WTC11 (cell line): ENCODE results near the gene BGN. TPM values are rescaled to one million over a fixed set of nuclear protein-coding genes. Genes with fewer than 3 reads are reported as not detected.

Experiments used
- ELF4 ChIP-seq: sonication (generic); formaldehyde crosslinking; IDR thresholded peaks from 2 replicates; pipeline ENCODE4 v1.8.1; 2022; ENCODE audit warnings: low read depth, mild to moderate bottlenecking, moderate library complexity, missing genetic modification reagents
- IRF2 ChIP-seq: sonication (generic); formaldehyde crosslinking; IDR thresholded peaks from 2 replicates; pipeline ENCODE4 v1.8.0; 2022; ENCODE audit warnings: low read depth, missing genetic modification reagents, borderline replicate concordance
- MYBL2 ChIP-seq: sonication (generic); formaldehyde crosslinking; IDR thresholded peaks from 2 replicates; pipeline ENCODE4 v1.8.1; 2023; ENCODE audit warnings: mild to moderate bottlenecking, moderate library complexity, missing genetic modification reagents
- RELA ChIP-seq: sonication (generic); formaldehyde crosslinking; IDR thresholded peaks from 2 replicates; pipeline ENCODE4 v1.8.1; 2022; ENCODE audit warnings: missing genetic modification reagents, mild to moderate bottlenecking, borderline replicate concordance
- total RNA-seq: library from RNA; stranded (reverse); gene quantifications from 3 replicates; pipeline ENCODE4 v1.2.3, GENCODE V29; 2021
- TF ChIP-seq, protein P1 (sequence below): sonication (generic); formaldehyde crosslinking; IDR thresholded peaks from 2 replicates; pipeline ENCODE4 v1.8.0; 2022; ENCODE audit warnings: mild to moderate bottlenecking, missing genetic modification reagents
- TF ChIP-seq, protein P2 (sequence below): sonication (generic); formaldehyde crosslinking; IDR thresholded peaks from 2 replicates; pipeline ENCODE4 v1.8.1; 2023; ENCODE audit warnings: mild to moderate bottlenecking, missing genetic modification reagents, moderate library complexity
- TF ChIP-seq, protein P3 (sequence below): sonication (generic); formaldehyde crosslinking; IDR thresholded peaks from 2 replicates; pipeline ENCODE4 v1.8.1; 2022; ENCODE audit warnings: mild to moderate bottlenecking, missing genetic modification reagents, moderate library complexity, borderline replicate concordance
- TF ChIP-seq, protein P4 (sequence below): sonication (generic); formaldehyde crosslinking; conservative IDR thresholded peaks from 2 replicates; pipeline ENCODE4 v1.8.1; 2022; ENCODE audit warnings: mild to moderate bottlenecking, missing genetic modification reagents

Gene BGN
- total RNA-seq, 1 experiment from 2014 or later = 1.8 TPM

DNA sequence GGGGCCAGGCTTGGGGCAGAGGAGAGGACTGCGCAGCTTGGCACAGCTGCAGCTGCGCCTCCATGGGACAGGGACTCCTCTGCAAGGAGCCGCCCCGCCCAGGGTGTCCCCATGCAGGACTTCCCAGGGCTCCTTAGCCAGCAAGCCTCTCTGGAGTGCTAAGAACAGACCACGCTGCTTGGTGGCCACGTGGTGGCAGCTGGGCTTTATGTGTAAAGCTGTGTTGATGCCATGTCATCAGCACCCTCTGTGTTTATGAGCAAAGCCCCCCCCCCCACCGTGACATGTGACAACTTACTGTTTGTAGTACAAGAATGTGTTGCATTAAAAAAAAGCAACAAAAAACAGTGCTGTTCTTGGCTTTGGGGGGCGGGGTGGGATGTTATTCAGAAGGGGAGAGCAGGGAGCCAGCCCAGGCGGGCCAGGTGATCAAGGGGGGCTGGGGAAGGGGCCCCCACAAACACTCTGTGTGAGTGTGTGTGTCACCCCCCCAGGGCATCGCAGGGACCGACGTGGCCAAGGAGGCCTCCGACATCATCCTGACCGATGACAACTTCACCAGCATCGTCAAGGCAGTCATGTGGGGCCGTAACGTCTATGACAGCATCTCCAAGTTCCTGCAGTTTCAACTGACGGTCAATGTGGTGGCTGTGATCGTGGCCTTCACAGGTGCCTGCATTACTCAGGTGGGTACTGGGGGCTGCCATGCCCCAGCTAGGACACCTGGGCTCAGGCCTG lies 63.0 kb downstream of the BGN start (continued):
- TF ChIP-seq, protein P1, sequence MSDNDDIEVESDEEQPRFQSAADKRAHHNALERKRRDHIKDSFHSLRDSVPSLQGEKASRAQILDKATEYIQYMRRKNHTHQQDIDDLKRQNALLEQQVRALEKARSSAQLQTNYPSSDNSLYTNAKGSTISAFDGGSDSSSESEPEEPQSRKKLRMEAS = no peak
- TF ChIP-seq RELA (no peak), ELF4 (no peak), MYBL2 (no peak), IRF2 (CRISPR knock-in tag) (no peak)
- TF ChIP-seq, protein P2, sequence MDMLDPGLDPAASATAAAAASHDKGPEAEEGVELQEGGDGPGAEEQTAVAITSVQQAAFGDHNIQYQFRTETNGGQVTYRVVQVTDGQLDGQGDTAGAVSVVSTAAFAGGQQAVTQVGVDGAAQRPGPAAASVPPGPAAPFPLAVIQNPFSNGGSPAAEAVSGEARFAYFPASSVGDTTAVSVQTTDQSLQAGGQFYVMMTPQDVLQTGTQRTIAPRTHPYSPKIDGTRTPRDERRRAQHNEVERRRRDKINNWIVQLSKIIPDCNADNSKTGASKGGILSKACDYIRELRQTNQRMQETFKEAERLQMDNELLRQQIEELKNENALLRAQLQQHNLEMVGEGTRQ (CRISPR knock-in tag) = no peak
- TF ChIP-seq, protein P3, sequence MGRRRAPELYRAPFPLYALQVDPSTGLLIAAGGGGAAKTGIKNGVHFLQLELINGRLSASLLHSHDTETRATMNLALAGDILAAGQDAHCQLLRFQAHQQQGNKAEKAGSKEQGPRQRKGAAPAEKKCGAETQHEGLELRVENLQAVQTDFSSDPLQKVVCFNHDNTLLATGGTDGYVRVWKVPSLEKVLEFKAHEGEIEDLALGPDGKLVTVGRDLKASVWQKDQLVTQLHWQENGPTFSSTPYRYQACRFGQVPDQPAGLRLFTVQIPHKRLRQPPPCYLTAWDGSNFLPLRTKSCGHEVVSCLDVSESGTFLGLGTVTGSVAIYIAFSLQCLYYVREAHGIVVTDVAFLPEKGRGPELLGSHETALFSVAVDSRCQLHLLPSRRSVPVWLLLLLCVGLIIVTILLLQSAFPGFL (CRISPR knock-in tag) = no peak
- TF ChIP-seq, protein P4, sequence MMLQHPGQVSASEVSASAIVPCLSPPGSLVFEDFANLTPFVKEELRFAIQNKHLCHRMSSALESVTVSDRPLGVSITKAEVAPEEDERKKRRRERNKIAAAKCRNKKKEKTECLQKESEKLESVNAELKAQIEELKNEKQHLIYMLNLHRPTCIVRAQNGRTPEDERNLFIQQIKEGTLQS (CRISPR knock-in tag) = no peak

Other genes with a start within 250 kb of the BGN start
- 0.13 to 0.30 TPM (median 0.23 TPM) in 3 replicates for gene PNMA6F, start 173.2 kb upstream of the BGN start, total RNA-seq
- 9.3 to 9.9 TPM (median 9.8 TPM) in 3 replicates for gene ZNF275, start 160.8 kb upstream of the BGN start, total RNA-seq
- not detected in 3 replicates for gene PNMA6E, start 93.6 kb upstream of the BGN start, total RNA-seq
- gene ZFP92, start 83.5 kb upstream of the BGN start, total RNA-seq = 0.23 to 0.31 TPM (median 0.27 TPM) in 3 replicates
- 0.78 to 1.5 TPM (median 1.0 TPM) in 3 replicates for gene TREX2, start 48.9 kb upstream of the BGN start, total RNA-seq
- 46.5 to 52.9 TPM (median 52.2 TPM) in 3 replicates for gene HAUS7, start 24.4 kb upstream of the BGN start, total RNA-seq
- 0.28 to 0.32 TPM (median 0.30 TPM) in 3 replicates for gene ATP2B3, start 22.7 kb downstream of the BGN start, total RNA-seq
- 15.2 to 17.4 TPM (median 15.4 TPM) in 3 replicates for gene CCNQ, start 104.2 kb downstream of the BGN start, total RNA-seq
- gene DUSP9, start 152.2 kb downstream of the BGN start, total RNA-seq = 2.5 to 2.8 TPM (median 2.5 TPM) in 3 replicates
- gene PNCK, start 178.8 kb downstream of the BGN start, total RNA-seq = 8.6 to 14.3 TPM (median 12.1 TPM) in 3 replicates
- gene SLC6A8, start 192.9 kb downstream of the BGN start, total RNA-seq = 102 to 112 TPM (median 110 TPM) in 3 replicates
- 142 to 150 TPM (median 144 TPM) in 3 replicates for gene BCAP31, start 229.4 kb downstream of the BGN start, total RNA-seq
- 9.1 to 10.4 TPM (median 9.5 TPM) in 3 replicates for gene ABCD1, start 229.9 kb downstream of the BGN start, total RNA-seq